Astrocyte of the hippocampus (primary cell): ENCODE measurements around the gene AGAP5.
A peak's percentile ranks its signal among the peaks of the same experiment; 100 is the strongest.

ENCODE experiments used
- DNase-seq: peaks from one replicate; pipeline ENCODE4 v3.0.0; 2011; ENCODE audit warnings: low read depth, low spot score

Gene AGAP5

DNA sequence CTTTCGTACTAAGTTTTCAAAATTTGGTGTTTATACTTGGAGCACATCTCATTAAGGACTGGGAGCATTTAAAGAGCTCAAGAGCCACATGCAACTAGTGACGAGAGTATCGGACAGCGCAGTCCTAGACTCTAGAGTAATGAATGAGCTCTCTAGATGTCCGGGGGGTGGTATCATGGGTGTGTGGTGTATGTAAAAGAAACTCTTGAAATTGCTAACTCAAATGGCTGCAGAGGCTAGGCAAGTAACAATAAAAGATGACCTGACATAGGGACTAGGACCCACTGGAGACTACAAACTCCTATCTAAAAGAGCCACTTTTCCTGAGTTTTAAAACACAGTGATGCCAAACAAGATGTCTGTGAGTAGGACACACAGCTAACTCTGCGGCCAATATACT, 70.6 kb downstream of the AGAP5 start:
- no peak for DNase-seq

DNA sequence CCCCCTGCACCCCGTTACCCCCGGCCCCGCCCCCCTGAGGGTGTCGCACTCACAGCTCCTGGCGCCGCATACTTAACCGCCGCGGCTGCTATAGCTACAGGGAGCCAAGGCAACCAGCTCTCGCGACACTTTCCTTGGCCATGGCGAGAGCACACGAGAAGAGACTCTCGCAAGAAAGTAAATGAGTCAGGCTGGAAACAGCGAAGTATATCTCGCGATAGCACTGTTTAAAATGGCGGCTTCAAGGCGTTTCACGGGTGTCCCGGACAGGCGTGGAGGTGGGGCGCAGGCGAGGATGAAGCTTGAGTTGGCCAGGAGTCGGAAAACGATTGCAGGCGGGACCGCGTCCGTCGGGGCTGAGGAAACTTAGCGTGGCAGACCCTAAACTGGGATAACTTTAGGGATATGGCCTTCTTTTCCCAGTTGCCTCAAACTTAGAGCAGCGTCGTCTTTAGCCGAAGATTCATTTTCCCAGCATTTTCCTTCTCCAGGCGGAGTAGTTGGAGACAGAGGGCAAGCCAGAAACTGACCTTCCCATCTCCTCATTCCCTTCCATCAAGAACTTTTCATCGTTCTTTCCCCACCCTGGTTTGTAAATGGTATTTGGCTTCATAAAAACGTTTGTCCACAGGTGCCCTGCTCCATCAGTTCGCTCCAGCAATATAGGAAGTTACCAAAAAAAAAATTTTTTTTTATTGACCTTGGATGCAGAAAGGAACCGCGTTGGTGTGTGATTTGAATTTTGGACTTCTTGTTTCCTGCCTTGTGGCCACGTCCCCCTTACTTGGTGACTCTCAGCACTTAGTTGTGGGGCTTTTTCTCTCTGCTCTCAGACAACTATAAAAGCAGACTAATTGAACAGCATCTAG, 71.8 kb downstream of the AGAP5 start:
- DNase-seq: peak; percentile 99

DNA sequence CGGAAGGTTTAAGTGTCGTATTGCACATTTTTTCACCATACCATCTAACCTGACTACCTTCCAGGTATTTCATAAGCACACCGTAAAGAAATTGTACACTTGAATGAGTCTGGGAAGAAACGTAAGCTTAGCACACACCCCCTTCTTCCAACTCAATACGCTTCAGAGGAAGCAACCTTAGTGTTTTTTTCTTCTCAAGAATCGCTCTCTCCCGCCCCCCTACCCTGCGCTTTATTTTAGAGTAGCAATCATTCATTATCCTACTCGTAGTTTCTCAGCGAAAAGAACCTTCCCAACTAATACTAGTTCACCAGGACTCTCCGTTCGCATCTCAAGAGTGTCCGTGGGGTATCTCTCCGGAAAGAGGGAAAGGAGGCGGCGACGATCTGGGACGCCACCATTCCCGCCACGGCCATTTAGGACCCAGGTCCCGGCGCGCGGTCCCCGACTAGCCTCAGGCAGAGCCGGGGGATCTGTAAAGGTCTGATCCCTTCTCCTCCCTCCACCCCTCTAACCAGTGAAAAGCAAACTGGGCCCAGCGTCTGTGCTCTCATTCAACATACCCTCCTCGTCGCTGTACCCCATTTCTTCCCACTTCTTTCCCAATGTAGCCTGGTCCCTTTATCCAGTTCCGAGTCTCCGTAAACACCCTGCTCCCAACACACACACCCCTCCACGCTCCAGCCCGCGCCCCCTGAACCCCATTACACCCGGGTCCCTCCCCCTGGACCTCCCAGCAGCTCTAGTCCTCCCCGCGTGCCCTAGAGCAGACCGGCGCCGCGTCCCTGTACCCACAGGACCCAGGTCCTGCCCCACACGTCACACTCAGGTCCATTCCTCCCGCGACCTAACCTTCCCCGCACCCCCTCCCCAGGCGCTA, 72.7 kb downstream of the AGAP5 start:
- peak; percentile 50 for DNase-seq
